GM12865 (cell line): ENCODE results near the gene MFAP3.

ENCODE experiments used
- DNase-seq: peaks from one replicate; pipeline ENCODE4 v3.0.0; 2010; ENCODE audit warnings: low read depth
- H3K4me3 ChIP-seq: 2 replicates; pipeline ENCODE4 v1.5.1; 2011; ENCODE audit warnings: mild to moderate bottlenecking, low read depth, low read length, control low read depth
- TF ChIP-seq, protein P1 (sequence below): IDR thresholded peaks from 2 replicates; pipeline ENCODE4 v1.5.1; 2011; ENCODE audit warnings: low read length, control low read depth, low read depth, inconsistent platforms; ENCODE audit not compliant: insufficient read depth; ENCODE audit errors: missing control alignments

Gene MFAP3

DNA sequence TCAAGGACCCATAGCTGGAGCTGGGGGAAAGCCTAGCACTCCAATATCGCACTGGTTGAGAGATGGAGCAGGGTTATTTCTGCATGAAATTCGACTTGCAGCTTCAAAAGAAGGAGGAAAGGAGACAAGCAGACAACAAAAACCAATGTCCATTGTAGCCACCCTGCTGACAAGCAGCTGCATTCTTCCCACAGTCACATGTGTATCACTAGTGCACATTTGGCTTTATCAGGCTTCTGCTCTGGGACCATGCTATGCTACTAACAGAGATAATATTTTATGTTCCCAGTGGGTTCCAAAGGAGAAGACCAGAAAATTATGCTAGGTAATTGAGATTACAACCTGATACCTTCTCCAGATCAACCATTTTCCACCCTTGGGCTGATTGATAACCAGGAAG is 59.7 kb downstream of the MFAP3 start:
- TF ChIP-seq, protein P1, sequence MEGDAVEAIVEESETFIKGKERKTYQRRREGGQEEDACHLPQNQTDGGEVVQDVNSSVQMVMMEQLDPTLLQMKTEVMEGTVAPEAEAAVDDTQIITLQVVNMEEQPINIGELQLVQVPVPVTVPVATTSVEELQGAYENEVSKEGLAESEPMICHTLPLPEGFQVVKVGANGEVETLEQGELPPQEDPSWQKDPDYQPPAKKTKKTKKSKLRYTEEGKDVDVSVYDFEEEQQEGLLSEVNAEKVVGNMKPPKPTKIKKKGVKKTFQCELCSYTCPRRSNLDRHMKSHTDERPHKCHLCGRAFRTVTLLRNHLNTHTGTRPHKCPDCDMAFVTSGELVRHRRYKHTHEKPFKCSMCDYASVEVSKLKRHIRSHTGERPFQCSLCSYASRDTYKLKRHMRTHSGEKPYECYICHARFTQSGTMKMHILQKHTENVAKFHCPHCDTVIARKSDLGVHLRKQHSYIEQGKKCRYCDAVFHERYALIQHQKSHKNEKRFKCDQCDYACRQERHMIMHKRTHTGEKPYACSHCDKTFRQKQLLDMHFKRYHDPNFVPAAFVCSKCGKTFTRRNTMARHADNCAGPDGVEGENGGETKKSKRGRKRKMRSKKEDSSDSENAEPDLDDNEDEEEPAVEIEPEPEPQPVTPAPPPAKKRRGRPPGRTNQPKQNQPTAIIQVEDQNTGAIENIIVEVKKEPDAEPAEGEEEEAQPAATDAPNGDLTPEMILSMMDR: no peak
- H3K4me3 ChIP-seq: no peak overlapping the region
- DNase-seq: no peak

DNA sequence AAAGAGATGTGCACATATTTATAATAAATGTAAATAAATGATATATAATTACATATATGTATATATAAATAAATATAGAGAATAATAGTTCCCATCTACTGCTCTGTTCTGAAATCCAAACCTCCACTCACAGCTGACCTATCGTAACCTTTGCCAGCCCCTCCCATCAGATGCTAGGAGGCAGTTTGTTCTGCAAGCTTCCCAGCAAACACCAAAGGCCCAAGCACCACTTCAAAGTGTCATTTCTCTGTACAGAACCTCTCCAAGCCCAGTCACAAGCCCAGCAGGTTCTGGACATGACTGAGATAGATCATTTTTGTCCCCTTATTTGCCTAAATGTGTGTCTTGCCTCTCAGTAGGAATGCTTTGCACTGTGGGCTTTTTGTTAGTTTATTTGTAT is 62.4 kb downstream of the MFAP3 start:
- H3K4me3 ChIP-seq: no peak overlapping the region
- no peak for DNase-seq
- TF ChIP-seq, protein P1: no peak

DNA sequence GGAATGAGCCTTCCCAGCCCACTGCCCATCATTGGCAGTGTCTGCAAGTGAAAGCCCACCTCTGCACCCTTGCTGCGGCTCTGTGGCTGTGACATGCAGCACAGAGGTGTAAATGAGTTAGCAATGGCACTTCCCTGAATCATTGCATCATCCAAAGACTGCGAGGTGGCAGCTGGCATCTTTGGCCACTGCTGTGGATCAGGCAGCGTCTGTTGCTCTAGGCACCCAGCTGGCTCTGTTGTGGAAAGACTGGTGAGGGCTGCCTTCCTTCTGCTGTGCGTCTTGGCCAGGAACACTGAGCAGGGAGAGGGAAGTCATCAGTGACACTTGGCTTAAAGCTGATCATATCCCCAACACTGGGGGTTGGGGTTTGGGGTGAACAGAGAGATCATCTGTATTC is 64.5 kb downstream of the MFAP3 start:
- TF ChIP-seq, protein P1: no peak
- DNase-seq: no peak
- H3K4me3 ChIP-seq: no peak overlapping the region
